ENCODE data around the gene SMIM14.

Gene SMIM14

DNA sequence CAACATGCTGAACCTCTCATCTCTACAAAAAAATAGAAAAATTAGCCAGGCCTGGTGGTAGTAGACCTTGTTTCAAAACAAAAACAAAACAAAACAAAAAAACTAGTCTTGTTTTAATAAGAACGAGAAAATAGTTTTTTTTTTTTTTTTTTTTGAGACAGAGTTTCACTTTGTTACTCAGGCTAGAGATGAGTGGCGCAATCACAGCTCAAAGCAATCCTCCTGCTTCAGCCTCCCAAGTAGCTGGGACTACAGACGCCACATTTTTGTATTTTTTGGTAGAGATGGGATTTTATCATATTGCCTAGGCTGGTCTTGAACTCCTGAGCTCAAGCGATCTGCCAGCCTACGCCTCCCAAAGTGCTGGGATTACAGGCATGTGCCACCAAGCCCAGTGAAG is 63.7 kb downstream of the SMIM14 start:
- DNase-seq = no peak
- no CpG with 5 or more reads among the region's 5 CpGs for WGBS (ENCODE audit: extremely low coverage, insufficient coverage, low lambda C conversion rate)
- Histone ChIP-seq H3K4me3 (ENCODE audit: low read length) (no peak overlapping the region), H3K27me3 (ENCODE audit: insufficient read depth, low read length, poor library complexity) (no peaks in the 10 kb centered on the region), H4K8ac (ENCODE audit: low read depth, low read length) (no peak overlapping the region), H2BK15ac (replicated peaks; ENCODE audit: low read depth) (no peak overlapping the region), H3K4me1 (ENCODE audit: control insufficient read depth, low read depth, low read length) (no peaks in the 10 kb centered on the region), H2AK5ac (ENCODE audit: low read length) (no peak overlapping the region), H3K18ac (ENCODE audit: low read length) (no peak overlapping the region), H3K79me2 (ENCODE audit: control insufficient read depth, insufficient read depth, low read length) (no peaks in the 10 kb centered on the region), H3K4ac (ENCODE audit: low read depth, low read length) (no peak overlapping the region), H2BK5ac (ENCODE audit: low read length) (no peak overlapping the region), H4K5ac (ENCODE audit: low read length) (no peak overlapping the region), H3K9ac (ENCODE audit: low read length) (no peak overlapping the region), H3K27ac (ENCODE audit: low read depth, low read length) (no peak overlapping the region), H3K23ac (ENCODE audit: low read length) (no peak overlapping the region), H3K79me1 (ENCODE audit: low read length) (no peaks in the 10 kb centered on the region), H3K56ac (ENCODE audit: low read length) (no peak overlapping the region), H3K36me3 (ENCODE audit: control insufficient read depth, insufficient read depth, low read length) (no peaks in the 10 kb centered on the region), H2BK120ac (ENCODE audit: low read depth, low read length) (no peak overlapping the region), H3K4me2 (ENCODE audit: low read length) (no peak overlapping the region)

DNA sequence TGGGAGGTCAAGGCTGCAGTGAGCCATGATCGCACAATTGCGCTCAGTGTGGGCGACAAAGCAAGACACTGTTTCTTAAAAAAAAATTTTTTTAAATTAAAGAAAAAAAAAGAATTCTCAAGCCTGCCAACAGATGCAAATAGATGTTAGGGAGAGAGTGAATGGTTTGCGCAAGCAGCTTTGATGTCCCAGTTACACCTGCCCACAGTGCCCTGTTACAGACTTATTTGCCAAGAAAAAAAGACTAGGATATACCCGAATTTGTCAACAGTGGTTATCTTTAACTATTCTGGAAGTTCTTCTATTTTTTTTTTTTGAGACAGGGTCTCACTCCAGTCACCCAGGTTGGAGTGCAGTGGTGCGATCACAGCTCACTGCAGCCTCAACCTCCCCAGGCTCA is 67.2 kb downstream of the SMIM14 start:
- Histone ChIP-seq H3K79me1 (ENCODE audit: low read length) (no peaks in the 10 kb centered on the region), H2AK5ac (ENCODE audit: low read length) (no peak overlapping the region), H3K27ac (ENCODE audit: low read depth, low read length) (no peak overlapping the region), H3K4me1 (ENCODE audit: control insufficient read depth, low read depth, low read length) (no peaks in the 10 kb centered on the region), H3K23ac (ENCODE audit: low read length) (no peak overlapping the region), H4K8ac (ENCODE audit: low read depth, low read length) (no peak overlapping the region), H3K9ac (ENCODE audit: low read length) (no peak overlapping the region), H3K36me3 (ENCODE audit: control insufficient read depth, insufficient read depth, low read length) (no peaks in the 10 kb centered on the region), H3K4ac (ENCODE audit: low read depth, low read length) (no peak overlapping the region), H3K4me2 (ENCODE audit: low read length) (no peak overlapping the region), H2BK15ac (replicated peaks; ENCODE audit: low read depth) (no peak overlapping the region), H2BK120ac (ENCODE audit: low read depth, low read length) (no peak overlapping the region), H3K27me3 (ENCODE audit: insufficient read depth, low read length, poor library complexity) (no peaks in the 10 kb centered on the region), H4K5ac (ENCODE audit: low read length) (no peak overlapping the region), H3K4me3 (ENCODE audit: low read length) (no peak overlapping the region), H3K79me2 (ENCODE audit: control insufficient read depth, insufficient read depth, low read length) (no peaks in the 10 kb centered on the region), H3K18ac (ENCODE audit: low read length) (no peak overlapping the region), H3K56ac (ENCODE audit: low read length) (no peak overlapping the region), H2BK5ac (ENCODE audit: low read length) (no peak overlapping the region)
- DNase-seq = no peak
- no CpG with 5 or more reads among the region's 6 CpGs for WGBS (ENCODE audit: extremely low coverage, insufficient coverage, low lambda C conversion rate)

DNA sequence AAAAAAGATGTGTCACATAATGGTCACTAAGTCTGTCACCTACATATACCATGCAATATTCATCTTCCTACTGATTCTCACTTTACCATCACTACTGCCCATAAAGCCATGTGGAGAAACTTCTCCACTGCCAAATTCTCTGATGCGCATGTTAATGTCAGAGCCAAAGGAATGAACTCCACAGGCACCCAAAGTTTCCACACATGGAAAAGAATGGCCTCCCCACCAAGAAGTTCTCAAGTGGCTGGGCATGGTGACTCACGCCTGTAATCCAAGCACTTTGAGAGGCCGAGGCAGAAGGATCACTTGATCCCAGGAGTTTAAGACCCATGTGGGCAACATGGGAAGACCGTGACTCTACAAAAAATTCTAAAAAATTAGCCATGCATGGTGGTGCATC is 67.6 kb downstream of the SMIM14 start:
- Histone ChIP-seq H2BK15ac (replicated peaks; ENCODE audit: low read depth) (no peak overlapping the region), H3K4me3 (ENCODE audit: low read length) (no peak overlapping the region), H2AK5ac (ENCODE audit: low read length) (no peak overlapping the region), H4K8ac (ENCODE audit: low read depth, low read length) (no peak overlapping the region), H3K4me1 (ENCODE audit: control insufficient read depth, low read depth, low read length) (no peaks in the 10 kb centered on the region), H3K23ac (ENCODE audit: low read length) (no peak overlapping the region), H3K9ac (ENCODE audit: low read length) (no peak overlapping the region), H3K4me2 (ENCODE audit: low read length) (no peak overlapping the region), H3K79me1 (ENCODE audit: low read length) (no peaks in the 10 kb centered on the region), H3K36me3 (ENCODE audit: control insufficient read depth, insufficient read depth, low read length) (no peaks in the 10 kb centered on the region), H3K27ac (ENCODE audit: low read depth, low read length) (no peak overlapping the region), H3K18ac (ENCODE audit: low read length) (no peak overlapping the region), H3K56ac (ENCODE audit: low read length) (no peak overlapping the region), H2BK120ac (ENCODE audit: low read depth, low read length) (no peak overlapping the region), H3K79me2 (ENCODE audit: control insufficient read depth, insufficient read depth, low read length) (no peaks in the 10 kb centered on the region), H3K27me3 (ENCODE audit: insufficient read depth, low read length, poor library complexity) (no peaks in the 10 kb centered on the region), H2BK5ac (ENCODE audit: low read length) (no peak overlapping the region), H3K4ac (ENCODE audit: low read depth, low read length) (no peak overlapping the region), H4K5ac (ENCODE audit: low read length) (no peak overlapping the region)
- peak; percentile 18 for DNase-seq
- WGBS (ENCODE audit: extremely low coverage, insufficient coverage, low lambda C conversion rate) = no CpG with 5 or more reads among the region's 4 CpGs

DNA sequence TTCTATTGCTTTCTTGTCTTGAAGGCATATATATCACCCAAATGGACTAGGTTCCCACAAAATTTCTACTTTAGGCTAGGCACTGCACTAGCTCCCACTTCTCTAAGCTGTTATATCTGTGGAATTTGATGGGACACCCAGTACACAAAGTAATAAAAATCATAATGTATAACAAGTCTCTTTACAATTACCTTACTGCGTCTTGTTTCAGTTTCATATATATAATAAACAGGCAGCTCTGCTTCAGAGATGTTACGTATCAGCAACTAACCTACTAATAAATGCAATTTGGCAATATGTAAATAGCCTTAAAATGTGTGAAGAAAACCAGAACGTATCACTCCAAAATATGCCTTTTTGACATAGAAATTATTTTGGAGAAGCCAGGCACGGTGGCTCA is 69.5 kb downstream of the SMIM14 start:
- no peaks in the 10 kb centered on the region for H3K4me1 ChIP-seq (ENCODE audit: control insufficient read depth, low read depth, low read length)
- H3K4ac ChIP-seq (ENCODE audit: low read depth, low read length) = no peak overlapping the region
- H3K27ac ChIP-seq (ENCODE audit: low read depth, low read length) = no peak overlapping the region

DNA sequence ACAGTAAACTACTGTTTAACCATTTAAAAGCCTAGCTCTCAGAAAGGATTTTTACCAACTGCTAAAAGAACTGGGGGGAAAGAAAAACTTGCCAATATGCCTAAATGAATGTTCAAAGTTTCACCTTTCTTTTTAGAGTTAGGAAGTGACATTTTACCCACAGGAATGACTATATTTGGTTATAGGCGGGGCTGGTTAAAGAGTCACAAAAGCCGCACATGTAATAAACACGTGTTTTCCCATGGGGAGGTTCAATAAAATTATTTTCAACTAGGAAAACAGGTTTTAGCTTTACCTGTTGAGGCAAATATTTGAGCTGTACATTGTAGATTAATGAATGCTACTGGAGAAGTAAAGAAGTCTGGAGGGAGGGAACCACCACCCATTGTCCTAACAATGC is 69.9 kb downstream of the SMIM14 start:
- DNase-seq = no peak
- Histone ChIP-seq H4K5ac (ENCODE audit: low read length) (no peak overlapping the region), H3K4me2 (ENCODE audit: low read length) (no peak overlapping the region), H3K23ac (ENCODE audit: low read length) (no peak overlapping the region), H3K27me3 (ENCODE audit: insufficient read depth, low read length, poor library complexity) (no peaks in the 10 kb centered on the region), H3K79me1 (ENCODE audit: low read length) (no peaks in the 10 kb centered on the region), H3K36me3 (ENCODE audit: control insufficient read depth, insufficient read depth, low read length) (no peaks in the 10 kb centered on the region), H3K79me2 (ENCODE audit: control insufficient read depth, insufficient read depth, low read length) (no peaks in the 10 kb centered on the region), H3K4ac (ENCODE audit: low read depth, low read length) (no peak overlapping the region), H2BK120ac (ENCODE audit: low read depth, low read length) (no peak overlapping the region), H3K4me3 (ENCODE audit: low read length) (no peak overlapping the region), H3K9ac (ENCODE audit: low read length) (no peak overlapping the region), H3K18ac (ENCODE audit: low read length) (no peak overlapping the region), H3K4me1 (ENCODE audit: control insufficient read depth, low read depth, low read length) (no peaks in the 10 kb centered on the region), H3K27ac (ENCODE audit: low read depth, low read length) (no peak overlapping the region), H4K8ac (ENCODE audit: low read depth, low read length) (no peak overlapping the region), H2BK5ac (ENCODE audit: low read length) (no peak overlapping the region), H2BK15ac (replicated peaks; ENCODE audit: low read depth) (no peak overlapping the region), H2AK5ac (ENCODE audit: low read length) (no peak overlapping the region), H3K56ac (ENCODE audit: low read length) (no peak overlapping the region)
- no CpG with 5 or more reads among the region's 3 CpGs for WGBS (ENCODE audit: extremely low coverage, insufficient coverage, low lambda C conversion rate)

More for the DNA sequence above, 69.5 kb downstream of the SMIM14 start:
- no peak overlapping the region for H3K23ac ChIP-seq (ENCODE audit: low read length)
- H3K36me3 ChIP-seq (ENCODE audit: control insufficient read depth, insufficient read depth, low read length) = no peaks in the 10 kb centered on the region
- H2BK120ac ChIP-seq (ENCODE audit: low read depth, low read length) = no peak overlapping the region
- no peak overlapping the region for H2BK5ac ChIP-seq (ENCODE audit: low read length)
- H3K4me2 ChIP-seq (ENCODE audit: low read length) = no peak overlapping the region
- H3K18ac ChIP-seq (ENCODE audit: low read length) = no peak overlapping the region
- no peaks in the 10 kb centered on the region for H3K79me1 ChIP-seq (ENCODE audit: low read length)
- no peak overlapping the region for H4K8ac ChIP-seq (ENCODE audit: low read depth, low read length)
- H3K27me3 ChIP-seq (ENCODE audit: insufficient read depth, low read length, poor library complexity) = no peaks in the 10 kb centered on the region
- H3K4me3 ChIP-seq (ENCODE audit: low read length) = no peak overlapping the region
- H4K5ac ChIP-seq (ENCODE audit: low read length) = no peak overlapping the region
- no peak overlapping the region for H3K9ac ChIP-seq (ENCODE audit: low read length)
- H3K79me2 ChIP-seq (ENCODE audit: control insufficient read depth, insufficient read depth, low read length) = no peaks in the 10 kb centered on the region
- H2BK15ac ChIP-seq (replicated peaks; ENCODE audit: low read depth) = no peak overlapping the region
- H3K56ac ChIP-seq (ENCODE audit: low read length) = no peak overlapping the region
- WGBS (ENCODE audit: extremely low coverage, insufficient coverage, low lambda C conversion rate) = no CpG with 5 or more reads among the region's 4 CpGs
- H2AK5ac ChIP-seq (ENCODE audit: low read length) = no peak overlapping the region
- DNase-seq = no peak

DNA sequence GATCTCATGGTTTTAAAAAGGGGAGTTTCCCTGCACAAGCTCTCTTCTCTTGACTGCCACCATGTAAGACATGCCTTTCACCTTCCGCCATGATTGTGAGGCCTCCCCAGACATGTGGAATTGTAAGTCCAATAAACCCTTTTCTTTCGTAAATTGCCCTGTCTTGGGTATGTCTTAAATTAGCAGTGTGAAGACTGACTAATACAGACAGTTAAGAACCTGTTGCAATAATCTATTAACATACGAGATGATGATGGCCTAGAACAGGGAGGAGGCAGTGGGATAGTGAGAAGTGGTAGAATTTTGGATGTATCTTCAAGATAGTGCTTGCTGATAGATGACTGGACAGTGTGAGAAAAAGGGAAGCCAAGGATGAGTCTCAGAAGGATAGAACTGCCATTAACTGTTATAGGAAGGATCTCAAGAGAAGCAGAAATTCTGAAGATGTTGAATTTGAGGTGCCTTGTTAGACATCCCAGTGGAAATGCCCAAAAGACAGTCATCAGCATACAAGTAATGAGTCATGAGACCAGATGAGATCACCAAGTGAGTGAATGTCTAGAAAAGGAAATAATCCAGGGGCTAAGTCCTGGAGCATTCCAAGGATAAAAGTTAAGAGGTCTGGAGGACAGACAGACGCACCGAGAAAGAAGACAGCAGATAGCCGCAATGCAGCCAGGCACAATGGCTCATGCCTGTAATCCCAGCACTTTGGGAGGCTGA is 72.6 kb downstream of the SMIM14 start:
- no peak overlapping the region for H2BK15ac ChIP-seq (replicated peaks; ENCODE audit: low read depth)
- no peak overlapping the region for H3K4me3 ChIP-seq (ENCODE audit: low read length)
- no peaks in the 10 kb centered on the region for H3K79me2 ChIP-seq (ENCODE audit: control insufficient read depth, insufficient read depth, low read length)
- no peak overlapping the region for H2AK5ac ChIP-seq (ENCODE audit: low read length)
- no peak overlapping the region for H2BK5ac ChIP-seq (ENCODE audit: low read length)
- no peak overlapping the region for H3K18ac ChIP-seq (ENCODE audit: low read length)
- no peak overlapping the region for H3K23ac ChIP-seq (ENCODE audit: low read length)
- H3K27ac ChIP-seq (ENCODE audit: low read depth, low read length) = no peak overlapping the region
- no peaks in the 10 kb centered on the region for H3K36me3 ChIP-seq (ENCODE audit: control insufficient read depth, insufficient read depth, low read length)
- no peaks in the 10 kb centered on the region for H3K4me1 ChIP-seq (ENCODE audit: control insufficient read depth, low read depth, low read length)
- no peaks in the 10 kb centered on the region for H3K27me3 ChIP-seq (ENCODE audit: insufficient read depth, low read length, poor library complexity)
- peak; percentile 6 for DNase-seq
- no peak overlapping the region for H3K4me2 ChIP-seq (ENCODE audit: low read length)
- H3K4ac ChIP-seq (ENCODE audit: low read depth, low read length) = no peak overlapping the region
- no peak overlapping the region for H3K56ac ChIP-seq (ENCODE audit: low read length)
- H2BK120ac ChIP-seq (ENCODE audit: low read depth, low read length) = no peak overlapping the region
- H3K79me1 ChIP-seq (ENCODE audit: low read length) = no peaks in the 10 kb centered on the region
- no peak overlapping the region for H4K5ac ChIP-seq (ENCODE audit: low read length)
- no peak overlapping the region for H3K9ac ChIP-seq (ENCODE audit: low read length)
- H4K8ac ChIP-seq (ENCODE audit: low read depth, low read length) = no peak overlapping the region
- no CpG with 5 or more reads among the region's 6 CpGs for WGBS (ENCODE audit: extremely low coverage, insufficient coverage, low lambda C conversion rate)
